K562 (cell line): ENCODE data around the gene DNASE2B. TPM values are rescaled to one million over a fixed set of nuclear protein-coding genes. Genes with fewer than 3 reads are reported as not detected.
A peak's percentile ranks its signal among the peaks of the same experiment; 100 is the strongest.

ENCODE experiments used
- ILF3 ChIP-seq: fragments of 450-650 bp; IDR thresholded peaks from 2 replicates; pipeline ENCODE4 v1.6.1; 2018; ENCODE audit warnings: antibody characterized with exemption, mild to moderate bottlenecking, moderate library complexity, borderline replicate concordance
- JUND ChIP-seq, 2 experiments: IDR thresholded peaks; 2 replicates in 1 of 2; 3 replicates in 1 of 2; pipeline ENCODE4 v1.6.1; 2011; ENCODE audit warnings: borderline replicate concordance in 2 of 2, low read depth in 2 of 2, low read length in 2 of 2, improper control_type of control experiment in 1 of 2, missing biosample characterization in 1 of 2, missing genetic modification characterization in 1 of 2, missing genetic modification reagents in 1 of 2
- MTA1 ChIP-seq: fragments of 450-650 bp; IDR thresholded peaks from 2 replicates; pipeline ENCODE4 v1.6.1; 2017; ENCODE audit warnings: borderline replicate concordance
- PHTF2 ChIP-seq: fragments of 250-450 bp; sonication (Bioruptor Pico); IDR thresholded peaks from 2 replicates; pipeline ENCODE4 v1.5.0; 2021; ENCODE audit warnings: mild to moderate bottlenecking
- SREBF2 ChIP-seq: sonication (generic); formaldehyde crosslinking; IDR thresholded peaks from 2 replicates; pipeline ENCODE4 v1.4.0; 2020; ENCODE audit warnings: mild to moderate bottlenecking, missing genetic modification reagents
- ZKSCAN8 ChIP-seq: fragments of 200-800 bp; sonication (Bioruptor generic); IDR thresholded peaks from 2 replicates; pipeline ENCODE4 v1.6.1; 2016; ENCODE audit warnings: missing genetic modification characterization, missing compliant biosample characterization
- ZNF699 ChIP-seq: fragments of 250-450 bp; sonication (Bioruptor Pico); IDR thresholded peaks from 2 replicates; pipeline ENCODE4 v1.8.0; 2021; ENCODE audit warnings: mild to moderate bottlenecking, moderate library complexity; ENCODE audit not compliant: insufficient replicate concordance
- polyA plus RNA-seq, 8 experiments: library from polyadenylated mRNA; depleted of rRNA in 4 of 8; stranded (reverse) in 5 of 8; unstranded in 3 of 8; fragments of >200 nt; fragmentation: Nextera tagmentation in 2 of 8; fragmentation: Illumina TruSeq in 1 of 8; extraction: Ambion mirVana in 2 of 8; extraction: Trizol in 1 of 8; gene quantifications; 2 replicates each; pipeline versions ENCODE4 v1.2.1 to v1.2.3, GENCODE V29; 2011 to 2014; ENCODE audit warnings: inconsistent platforms in 1 of 8, missing spikeins in 1 of 8
- total RNA-seq, 7 experiments: library from RNA; depleted of rRNA in 6 of 7; stranded (reverse); fragments of >200 nt in 6 of 7; fragmentation: Illumina TruSeq in 2 of 7; extraction: Trizol in 2 of 7; gene quantifications; 2 replicates each; pipeline versions ENCODE4 v1.2.1 to v1.2.3, GENCODE V29; 2011 to 2021; ENCODE audit warnings: low replicate concordance in 1 of 7
- TF ChIP-seq, protein P1 (sequence below), 2 experiments: fragments of 450-650 bp; formaldehyde crosslinking in 1 of 2; IDR thresholded peaks; 2 replicates each; pipeline versions ENCODE4 v1.4.0 to v1.6.1; 2014 to 2020; ENCODE audit warnings: mild to moderate bottlenecking in 2 of 2, borderline replicate concordance in 1 of 2, low read depth in 1 of 2
- TF ChIP-seq, protein P2 (sequence below), 2 experiments: IDR thresholded peaks; 2 replicates each; pipeline ENCODE4 v1.6.1; 2012; ENCODE audit warnings: improper control_type of control experiment in 2 of 2, low read depth in 2 of 2, low read length in 2 of 2, borderline replicate concordance in 1 of 2
- TF ChIP-seq, protein P3 (sequence below): sonication (generic); formaldehyde crosslinking; IDR thresholded peaks from 2 replicates; pipeline ENCODE4 v1.9.0; 2022; ENCODE audit warnings: mild to moderate bottlenecking, missing genetic modification reagents
- TF ChIP-seq, protein P4 (sequence below), 3 experiments: IDR thresholded peaks in 2 of 3; conservative IDR thresholded peaks in 1 of 3; 2 replicates each; pipeline ENCODE4 v1.5.1; 2011 to 2012; ENCODE audit warnings: low read length in 3 of 3, mild to moderate bottlenecking in 3 of 3, control low read depth in 2 of 3, improper control_type of control experiment in 1 of 3, inconsistent platforms in 1 of 3, low read depth in 1 of 3, mixed read lengths in 1 of 3, moderate library complexity in 1 of 3; ENCODE audit not compliant: insufficient read depth in 2 of 3

DNASE2B gene
- total and polyA plus RNA-seq, 9 of the 15 experiments (the other 6 are each of a cell fraction or from before 2014, with no cell fraction given) = not detected

DNA sequence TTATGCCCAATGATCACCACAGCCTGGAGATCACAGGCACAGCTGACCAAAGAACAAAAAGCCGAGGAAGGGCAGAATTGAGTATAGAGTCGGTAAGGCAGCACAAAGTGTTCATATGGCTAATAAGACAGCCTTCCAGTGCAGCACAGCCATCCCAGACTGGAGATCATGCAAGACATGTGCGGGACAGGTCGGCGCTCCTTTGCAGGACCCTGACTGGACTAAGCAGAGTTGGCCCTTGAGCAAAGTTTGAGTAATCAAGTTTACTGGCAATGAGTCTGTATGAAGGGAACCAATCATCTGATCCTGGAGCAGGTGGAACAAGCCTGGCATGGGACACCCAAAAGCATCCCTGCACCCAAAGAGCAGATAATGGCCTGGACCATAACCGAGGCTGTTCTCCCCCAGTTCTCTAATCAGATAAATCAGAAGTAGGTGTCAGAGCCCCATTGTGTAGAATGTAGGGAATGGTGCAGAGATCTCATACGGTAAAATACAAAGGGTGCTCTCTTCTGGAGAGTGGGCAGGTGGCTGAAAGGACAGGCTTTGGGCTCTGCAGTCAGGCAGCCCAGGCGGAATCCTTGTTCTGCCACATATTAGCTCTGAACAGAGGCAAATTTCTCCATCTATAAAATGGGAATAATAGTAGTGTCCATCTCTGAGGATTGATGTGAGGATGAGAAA is 10.7 kb upstream of the DNASE2B start (continued):
- TF ChIP-seq, protein P1, sequence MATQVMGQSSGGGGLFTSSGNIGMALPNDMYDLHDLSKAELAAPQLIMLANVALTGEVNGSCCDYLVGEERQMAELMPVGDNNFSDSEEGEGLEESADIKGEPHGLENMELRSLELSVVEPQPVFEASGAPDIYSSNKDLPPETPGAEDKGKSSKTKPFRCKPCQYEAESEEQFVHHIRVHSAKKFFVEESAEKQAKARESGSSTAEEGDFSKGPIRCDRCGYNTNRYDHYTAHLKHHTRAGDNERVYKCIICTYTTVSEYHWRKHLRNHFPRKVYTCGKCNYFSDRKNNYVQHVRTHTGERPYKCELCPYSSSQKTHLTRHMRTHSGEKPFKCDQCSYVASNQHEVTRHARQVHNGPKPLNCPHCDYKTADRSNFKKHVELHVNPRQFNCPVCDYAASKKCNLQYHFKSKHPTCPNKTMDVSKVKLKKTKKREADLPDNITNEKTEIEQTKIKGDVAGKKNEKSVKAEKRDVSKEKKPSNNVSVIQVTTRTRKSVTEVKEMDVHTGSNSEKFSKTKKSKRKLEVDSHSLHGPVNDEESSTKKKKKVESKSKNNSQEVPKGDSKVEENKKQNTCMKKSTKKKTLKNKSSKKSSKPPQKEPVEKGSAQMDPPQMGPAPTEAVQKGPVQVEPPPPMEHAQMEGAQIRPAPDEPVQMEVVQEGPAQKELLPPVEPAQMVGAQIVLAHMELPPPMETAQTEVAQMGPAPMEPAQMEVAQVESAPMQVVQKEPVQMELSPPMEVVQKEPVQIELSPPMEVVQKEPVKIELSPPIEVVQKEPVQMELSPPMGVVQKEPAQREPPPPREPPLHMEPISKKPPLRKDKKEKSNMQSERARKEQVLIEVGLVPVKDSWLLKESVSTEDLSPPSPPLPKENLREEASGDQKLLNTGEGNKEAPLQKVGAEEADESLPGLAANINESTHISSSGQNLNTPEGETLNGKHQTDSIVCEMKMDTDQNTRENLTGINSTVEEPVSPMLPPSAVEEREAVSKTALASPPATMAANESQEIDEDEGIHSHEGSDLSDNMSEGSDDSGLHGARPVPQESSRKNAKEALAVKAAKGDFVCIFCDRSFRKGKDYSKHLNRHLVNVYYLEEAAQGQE (IDR thresholded peaks at IDR 0.05; ENCODE audit: borderline replicate concordance) = peak; percentile 53; the same call in 1 of the 2 replicates
- TF ChIP-seq, protein P1 (CRISPR knock-in tag; IDR thresholded peaks at IDR 0.05; ENCODE audit: low read depth) = no peak
- TF ChIP-seq MTA1 = no peak
- no peak for TF ChIP-seq ILF3
- TF ChIP-seq ZNF699 (CRISPR knock-in tag) = no peak
- no peak for TF ChIP-seq JUND (IDR thresholded peaks at IDR 0.05; ENCODE audit: borderline replicate concordance, low read depth, low read length)
- TF ChIP-seq JUND (tag; IDR thresholded peaks at IDR 0.05; ENCODE audit: borderline replicate concordance, low read depth, low read length) = no peak
- TF ChIP-seq, protein P2, sequence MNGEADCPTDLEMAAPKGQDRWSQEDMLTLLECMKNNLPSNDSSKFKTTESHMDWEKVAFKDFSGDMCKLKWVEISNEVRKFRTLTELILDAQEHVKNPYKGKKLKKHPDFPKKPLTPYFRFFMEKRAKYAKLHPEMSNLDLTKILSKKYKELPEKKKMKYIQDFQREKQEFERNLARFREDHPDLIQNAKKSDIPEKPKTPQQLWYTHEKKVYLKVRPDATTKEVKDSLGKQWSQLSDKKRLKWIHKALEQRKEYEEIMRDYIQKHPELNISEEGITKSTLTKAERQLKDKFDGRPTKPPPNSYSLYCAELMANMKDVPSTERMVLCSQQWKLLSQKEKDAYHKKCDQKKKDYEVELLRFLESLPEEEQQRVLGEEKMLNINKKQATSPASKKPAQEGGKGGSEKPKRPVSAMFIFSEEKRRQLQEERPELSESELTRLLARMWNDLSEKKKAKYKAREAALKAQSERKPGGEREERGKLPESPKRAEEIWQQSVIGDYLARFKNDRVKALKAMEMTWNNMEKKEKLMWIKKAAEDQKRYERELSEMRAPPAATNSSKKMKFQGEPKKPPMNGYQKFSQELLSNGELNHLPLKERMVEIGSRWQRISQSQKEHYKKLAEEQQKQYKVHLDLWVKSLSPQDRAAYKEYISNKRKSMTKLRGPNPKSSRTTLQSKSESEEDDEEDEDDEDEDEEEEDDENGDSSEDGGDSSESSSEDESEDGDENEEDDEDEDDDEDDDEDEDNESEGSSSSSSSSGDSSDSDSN (IDR thresholded peaks at IDR 0.05; ENCODE audit: borderline replicate concordance in 1 of 2, low read depth in 2 of 2, low read length in 2 of 2) = no peak
- no peak for TF ChIP-seq SREBF2 (CRISPR knock-in tag)
- TF ChIP-seq, protein P3, sequence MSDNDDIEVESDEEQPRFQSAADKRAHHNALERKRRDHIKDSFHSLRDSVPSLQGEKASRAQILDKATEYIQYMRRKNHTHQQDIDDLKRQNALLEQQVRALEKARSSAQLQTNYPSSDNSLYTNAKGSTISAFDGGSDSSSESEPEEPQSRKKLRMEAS (CRISPR knock-in tag) = no peak
- TF ChIP-seq, protein P4, sequence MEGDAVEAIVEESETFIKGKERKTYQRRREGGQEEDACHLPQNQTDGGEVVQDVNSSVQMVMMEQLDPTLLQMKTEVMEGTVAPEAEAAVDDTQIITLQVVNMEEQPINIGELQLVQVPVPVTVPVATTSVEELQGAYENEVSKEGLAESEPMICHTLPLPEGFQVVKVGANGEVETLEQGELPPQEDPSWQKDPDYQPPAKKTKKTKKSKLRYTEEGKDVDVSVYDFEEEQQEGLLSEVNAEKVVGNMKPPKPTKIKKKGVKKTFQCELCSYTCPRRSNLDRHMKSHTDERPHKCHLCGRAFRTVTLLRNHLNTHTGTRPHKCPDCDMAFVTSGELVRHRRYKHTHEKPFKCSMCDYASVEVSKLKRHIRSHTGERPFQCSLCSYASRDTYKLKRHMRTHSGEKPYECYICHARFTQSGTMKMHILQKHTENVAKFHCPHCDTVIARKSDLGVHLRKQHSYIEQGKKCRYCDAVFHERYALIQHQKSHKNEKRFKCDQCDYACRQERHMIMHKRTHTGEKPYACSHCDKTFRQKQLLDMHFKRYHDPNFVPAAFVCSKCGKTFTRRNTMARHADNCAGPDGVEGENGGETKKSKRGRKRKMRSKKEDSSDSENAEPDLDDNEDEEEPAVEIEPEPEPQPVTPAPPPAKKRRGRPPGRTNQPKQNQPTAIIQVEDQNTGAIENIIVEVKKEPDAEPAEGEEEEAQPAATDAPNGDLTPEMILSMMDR (IDR thresholded peaks at IDR 0.05 in 2 of 3, conservative IDR thresholded peaks at IDR 0.05 in 1 of 3; ENCODE audit: insufficient read depth in 2 of 3, low read depth in 1 of 3, low read length in 3 of 3) = peak; percentile 57 to 80 (median 68)
- no peak for TF ChIP-seq ZKSCAN8 (CRISPR knock-in tag)
- TF ChIP-seq PHTF2 (CRISPR knock-in tag) = no peak
